ENCODE results near the gene ARHGEF6.

- TF ChIP-seq CTCF (IDR thresholded peaks at IDR 0.05) (no peak), POLR2A (IDR thresholded peaks at IDR 0.05) (no peak)
Measured at GRCh38 chrX:136658151-136658550, 122.6 kb downstream of the ARHGEF6 start.

Data from tibial nerve (tissue), 3 donors.